Upper lobe of left lung (tissue), 4 donors: ENCODE results near the gene ENPP3.

Experiments
- CTCF ChIP-seq, 6 experiments: fragments of 450-650 bp in 4 of 6; fragments of 200-600 bp in 2 of 6; sonication (generic) in 2 of 6; IDR thresholded peaks; one replicate each; pipeline ENCODE4 v1.5.1; 2016 to 2019; ENCODE audit warnings: antibody characterized with exemption in 6 of 6
- EP300 ChIP-seq, 4 donors: sonication (generic); formaldehyde crosslinking; IDR thresholded peaks; one replicate each; pipeline ENCODE4 v1.5.1; 2017; ENCODE audit warnings: antibody characterized with exemption in 4 of 4, control low read depth in 2 of 4
- POLR2A ChIP-seq, 4 donors: fragments of 450-650 bp; IDR thresholded peaks; one replicate each; pipeline ENCODE4 v1.5.1; 2016 to 2017; ENCODE audit warnings: antibody characterized with exemption in 4 of 4, mild to moderate bottlenecking in 2 of 4
- POLR2AphosphoS5 ChIP-seq, 2 donors: sonication (generic); formaldehyde crosslinking; IDR thresholded peaks; one replicate each; pipeline ENCODE4 v1.5.1; 2017; ENCODE audit warnings: antibody characterized with exemption in 2 of 2

GRCh38 chr6:131594074-131594473 is 43.0 kb upstream of the ENPP3 start:
- TF ChIP-seq POLR2A (IDR thresholded peaks at IDR 0.05) (no peak), CTCF (IDR thresholded peaks at IDR 0.05) (no peak), POLR2AphosphoS5 (IDR thresholded peaks at IDR 0.05) (no peak), EP300 (IDR thresholded peaks at IDR 0.05) (no peak)
